Measurements from ENCODE around the gene SEMA4C. TPM values are rescaled to one million over a fixed set of nuclear protein-coding genes. Genes with fewer than 3 reads are reported as not detected.
A peak's percentile ranks its signal among the peaks of the same experiment; 100 is the strongest.

Gene SEMA4C
- total RNA-seq, 1 donor from 2014 or later = 40.3 TPM

DNA sequence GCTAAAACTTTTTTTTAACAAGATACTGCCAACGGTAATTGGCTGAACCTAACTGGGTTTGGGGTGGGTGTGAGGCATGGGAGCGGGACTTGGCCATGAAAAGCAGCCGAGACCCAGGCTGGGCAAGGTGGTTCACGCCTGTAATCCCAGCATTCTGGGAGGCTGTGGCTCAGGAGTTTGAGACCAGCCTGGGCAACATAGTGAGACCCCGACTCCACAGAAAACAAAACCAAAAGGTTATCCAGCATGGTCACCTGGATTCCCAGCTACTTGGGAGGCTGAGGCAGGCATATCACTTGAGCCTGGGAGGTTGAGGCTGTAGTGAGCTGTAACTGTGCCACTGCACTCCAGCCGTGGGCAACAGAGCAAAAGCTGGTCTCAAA, 11.0 kb upstream of the SEMA4C start:
- no peak for DNase-seq

DNA sequence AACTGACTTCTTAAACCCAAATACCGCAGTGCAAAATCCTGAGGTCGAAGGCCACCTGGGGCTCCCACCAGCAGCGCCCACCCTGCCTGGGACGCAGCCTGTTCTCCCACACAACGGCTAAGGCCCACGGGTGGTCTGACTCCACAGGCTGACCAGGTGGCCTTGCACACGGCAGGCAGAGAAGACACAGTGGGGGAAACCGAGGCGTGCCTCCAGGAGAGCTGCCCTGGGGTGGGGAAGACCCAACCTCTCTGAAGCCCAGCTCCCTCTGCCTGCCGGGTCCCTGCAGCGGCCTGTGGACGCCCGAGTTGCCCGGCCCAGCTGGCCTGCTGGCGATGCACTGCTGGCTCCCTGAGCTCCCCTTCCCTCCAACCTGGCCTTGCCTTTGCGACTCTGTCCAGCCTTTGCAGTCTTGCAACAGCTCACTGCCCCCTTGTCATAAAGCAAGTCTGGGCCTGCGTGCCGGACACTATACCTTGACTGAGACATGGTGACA, 9.7 kb upstream of the SEMA4C start:
- DNase-seq = no peak

DNA sequence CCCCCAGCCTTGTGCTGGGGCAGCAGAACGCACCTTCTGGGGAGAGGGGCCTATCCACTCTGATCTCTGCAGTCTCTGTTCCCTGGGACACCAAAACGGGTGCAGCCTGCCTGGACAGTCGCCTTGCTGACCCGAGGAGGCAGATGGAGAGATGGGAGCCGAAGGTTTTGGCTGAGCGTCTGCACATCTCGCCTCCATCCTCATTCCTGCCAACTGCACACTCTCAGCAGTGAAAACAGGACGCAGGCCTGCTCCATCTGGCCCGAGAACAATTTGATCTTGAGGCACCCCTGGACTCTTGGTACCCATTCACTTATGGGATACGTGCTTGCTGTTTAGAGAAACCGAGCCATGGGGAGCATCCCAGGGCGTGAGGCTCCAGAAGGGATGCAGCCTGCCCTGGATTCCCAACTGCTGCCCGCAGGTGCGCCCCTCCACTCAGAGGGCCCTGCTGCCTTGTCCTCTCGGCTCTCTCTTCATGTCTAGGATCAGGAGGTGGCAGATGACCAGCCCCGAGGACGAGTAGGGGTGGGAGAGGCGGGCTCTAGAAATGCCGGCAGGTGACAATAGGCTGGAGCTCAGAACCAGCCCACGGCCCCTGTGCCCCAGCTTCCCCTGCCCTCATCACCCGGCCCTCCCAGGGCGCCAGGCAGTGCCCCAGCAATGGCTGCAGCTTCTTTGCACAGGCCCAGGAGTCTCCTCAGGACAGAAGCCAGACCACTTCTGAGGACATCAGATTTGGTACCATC, 9.1 kb upstream of the SEMA4C start:
- no peak for DNase-seq

DNA sequence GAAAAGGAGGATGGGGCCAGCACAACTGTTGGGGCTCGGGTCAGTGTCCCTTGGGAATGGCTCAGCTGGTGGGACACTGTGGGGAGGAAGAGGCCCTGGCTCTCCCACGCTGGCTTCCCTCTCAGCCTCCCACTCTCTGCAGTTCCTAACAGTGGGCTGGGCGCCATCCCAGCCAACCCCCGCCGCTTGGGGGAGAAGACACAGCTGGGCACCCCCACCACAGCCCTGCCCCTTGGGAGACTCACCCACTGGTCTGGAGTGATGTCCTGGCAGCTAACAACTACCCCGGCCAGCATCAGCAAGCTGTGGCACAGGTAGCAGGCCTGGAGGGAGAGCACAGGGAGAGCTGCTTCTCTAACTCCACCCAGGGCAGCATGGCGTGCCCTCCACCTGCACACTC, 8.3 kb upstream of the SEMA4C start:
- DNase-seq = no peak

DNA sequence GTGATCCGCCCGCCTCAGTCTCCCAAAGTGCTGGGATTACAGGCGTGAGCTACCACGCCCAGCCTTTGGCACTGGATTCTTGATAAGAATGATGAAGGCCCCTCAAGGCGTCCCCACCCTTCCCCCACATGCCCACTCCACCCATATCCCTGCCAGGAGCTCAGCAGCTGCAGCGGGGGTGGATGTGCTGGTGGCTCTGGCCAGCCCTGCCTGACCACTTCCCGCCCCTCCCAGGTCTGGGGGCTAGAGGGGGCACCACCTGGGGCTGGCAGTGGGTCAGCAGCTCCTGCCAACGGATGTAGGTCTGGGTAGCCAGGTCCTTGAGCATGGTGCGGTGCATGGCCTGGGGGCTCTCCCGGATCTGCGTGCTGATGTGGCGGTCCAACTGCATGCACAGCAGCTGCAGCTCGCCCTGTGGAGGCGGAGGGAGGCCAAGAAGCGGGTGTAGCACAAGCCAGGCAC, 7.8 kb upstream of the SEMA4C start:
- no peak for DNase-seq

DNA sequence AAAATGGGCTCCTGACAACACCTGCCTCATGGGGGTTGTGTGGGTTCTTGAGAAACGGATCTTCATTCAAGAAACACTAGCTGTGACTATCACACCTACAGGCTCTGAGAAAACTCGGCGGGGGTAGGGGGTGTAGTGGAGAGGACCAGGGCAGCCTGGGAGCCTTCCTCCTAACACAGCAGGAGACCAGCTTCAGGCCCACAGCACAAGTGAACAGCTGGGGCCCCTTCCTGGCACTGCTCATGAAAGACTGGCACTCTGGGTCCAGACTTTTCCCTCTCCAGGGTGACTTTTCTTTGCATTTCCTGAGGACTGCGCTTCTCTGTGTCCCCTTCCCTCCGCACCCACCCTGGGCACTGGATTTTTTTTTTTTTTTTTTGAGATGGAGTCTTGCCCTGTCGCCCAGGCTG, 7.2 kb upstream of the SEMA4C start:
- no peak for DNase-seq

DNA sequence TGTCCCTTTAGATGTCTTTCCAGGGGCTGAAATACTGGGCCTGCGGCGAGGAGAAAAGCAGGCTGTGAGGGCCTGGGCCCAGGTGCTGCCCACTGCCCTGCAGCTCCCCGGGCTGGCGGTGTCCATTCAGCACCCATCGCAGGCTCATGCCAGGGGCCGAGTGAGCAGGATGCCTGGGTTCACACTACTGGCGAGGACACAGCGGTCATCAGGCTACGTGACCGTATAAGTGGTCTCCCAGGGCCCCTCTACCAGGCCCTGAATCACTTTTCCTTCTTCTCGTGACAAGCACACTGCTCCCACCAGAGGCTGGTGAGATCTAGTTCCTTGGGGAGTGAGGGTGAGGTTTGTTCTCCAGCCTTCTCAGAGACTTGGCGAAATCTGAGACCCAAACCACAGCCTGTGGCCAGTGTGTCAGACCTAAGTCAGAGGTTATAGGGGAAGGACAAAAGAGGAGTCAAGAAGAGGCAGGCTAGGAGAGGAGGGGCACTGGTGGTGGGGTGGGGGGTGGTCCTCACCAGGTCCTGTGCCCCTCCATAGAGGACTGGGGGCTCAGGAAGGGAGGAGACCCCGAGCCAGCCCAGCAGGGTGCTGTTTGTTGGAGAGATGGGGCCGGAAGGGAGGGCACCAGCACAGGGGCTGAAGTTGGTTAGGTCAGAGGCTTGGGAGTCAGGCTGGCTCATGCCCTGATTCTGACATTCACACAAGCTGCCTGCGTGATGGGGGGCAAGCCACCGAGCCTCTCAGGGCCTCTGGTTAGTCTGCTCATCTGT, 6.6 kb upstream of the SEMA4C start:
- no peak for DNase-seq

DNA sequence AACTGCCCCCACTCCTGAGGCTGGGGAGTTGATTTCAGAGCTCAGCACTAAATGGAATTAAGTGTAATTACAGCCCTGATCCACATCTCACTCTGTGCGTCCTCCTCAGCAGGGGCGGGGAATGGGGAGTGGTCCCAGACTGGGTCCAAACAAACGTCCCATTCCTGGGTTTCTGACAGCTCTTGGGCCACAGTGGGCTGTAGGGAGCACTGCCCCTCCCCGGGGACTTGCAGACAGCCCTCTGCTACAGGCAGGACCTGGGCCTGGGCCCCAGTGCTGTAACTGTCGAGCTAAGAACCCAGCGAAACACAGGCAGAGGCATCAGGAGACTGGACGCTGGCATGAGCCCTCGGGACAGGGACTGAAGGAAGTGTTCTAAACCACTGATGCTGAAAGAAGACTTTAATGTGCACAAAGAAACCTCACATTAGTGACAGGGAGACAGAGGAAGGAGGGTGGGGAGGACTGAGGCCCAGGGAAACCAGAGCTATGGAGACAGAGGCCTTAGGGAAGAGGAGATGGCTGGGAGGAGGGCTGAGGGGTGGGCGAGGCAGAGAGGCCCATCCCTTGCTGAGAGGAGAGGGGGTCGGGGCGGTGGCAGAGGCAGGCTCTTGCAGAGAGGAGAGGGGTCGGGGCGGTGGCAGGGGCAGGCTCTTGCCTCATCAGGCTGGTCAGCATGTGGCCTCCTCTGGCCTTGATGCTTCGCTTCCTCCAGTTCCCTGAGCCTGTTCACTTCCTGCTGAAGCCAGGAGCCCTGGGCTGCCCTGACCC, 5.8 kb upstream of the SEMA4C start:
- DNase-seq = no peak

DNA sequence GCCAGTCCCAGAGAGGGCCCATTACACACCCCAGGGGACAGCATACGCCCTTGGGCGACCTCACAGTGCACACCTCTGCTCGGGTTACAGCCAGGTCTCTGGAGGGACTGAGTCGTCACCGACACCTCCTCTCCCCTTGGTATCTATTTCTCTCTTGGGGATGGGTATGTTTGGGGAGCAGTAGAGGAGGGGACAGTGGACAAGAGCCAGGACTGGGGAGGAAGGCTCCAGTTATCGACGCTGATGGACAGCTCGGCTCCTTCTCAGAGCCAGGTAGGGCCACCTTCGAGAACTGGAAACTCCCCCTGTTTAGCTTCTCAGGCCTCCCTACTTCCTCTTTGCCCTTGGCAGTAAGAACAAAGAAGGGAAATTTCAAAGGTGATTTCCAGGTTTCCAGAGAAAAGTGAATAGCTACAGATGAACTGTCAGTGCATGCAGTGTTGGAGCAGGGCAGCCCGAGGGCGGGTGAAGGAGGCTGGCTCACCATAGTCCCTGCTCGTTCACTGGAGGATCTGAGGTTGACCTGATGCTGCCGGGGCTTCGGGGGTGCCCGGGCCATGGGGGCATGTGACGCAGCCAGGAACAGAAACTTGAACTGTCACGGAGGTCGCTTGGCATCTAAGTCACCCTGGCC, 4.4 kb upstream of the SEMA4C start:
- no peak for DNase-seq

DNA sequence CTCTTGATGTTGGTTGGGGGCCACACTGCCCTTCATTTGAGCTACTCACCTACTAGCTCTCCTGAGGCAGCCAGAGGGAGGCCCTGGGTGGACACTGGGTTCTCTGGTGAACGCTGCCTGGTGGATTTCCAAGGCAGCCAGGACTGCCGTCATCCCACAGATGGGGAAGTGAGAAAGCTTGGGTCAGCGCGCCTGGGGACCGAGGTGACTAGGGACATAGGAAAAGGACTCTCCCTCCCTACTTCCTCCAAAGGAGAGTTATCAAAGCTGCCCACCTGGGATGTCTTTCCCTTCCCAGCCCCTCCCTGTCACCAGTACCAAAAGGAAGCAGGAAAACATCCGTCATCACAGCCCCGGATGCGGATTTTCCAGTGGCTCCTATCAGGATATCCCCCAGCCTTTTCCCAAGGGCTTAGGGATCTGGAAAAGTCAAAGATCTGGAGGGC, 3.8 kb upstream of the SEMA4C start:
- peak; percentile 25 for DNase-seq

DNA sequence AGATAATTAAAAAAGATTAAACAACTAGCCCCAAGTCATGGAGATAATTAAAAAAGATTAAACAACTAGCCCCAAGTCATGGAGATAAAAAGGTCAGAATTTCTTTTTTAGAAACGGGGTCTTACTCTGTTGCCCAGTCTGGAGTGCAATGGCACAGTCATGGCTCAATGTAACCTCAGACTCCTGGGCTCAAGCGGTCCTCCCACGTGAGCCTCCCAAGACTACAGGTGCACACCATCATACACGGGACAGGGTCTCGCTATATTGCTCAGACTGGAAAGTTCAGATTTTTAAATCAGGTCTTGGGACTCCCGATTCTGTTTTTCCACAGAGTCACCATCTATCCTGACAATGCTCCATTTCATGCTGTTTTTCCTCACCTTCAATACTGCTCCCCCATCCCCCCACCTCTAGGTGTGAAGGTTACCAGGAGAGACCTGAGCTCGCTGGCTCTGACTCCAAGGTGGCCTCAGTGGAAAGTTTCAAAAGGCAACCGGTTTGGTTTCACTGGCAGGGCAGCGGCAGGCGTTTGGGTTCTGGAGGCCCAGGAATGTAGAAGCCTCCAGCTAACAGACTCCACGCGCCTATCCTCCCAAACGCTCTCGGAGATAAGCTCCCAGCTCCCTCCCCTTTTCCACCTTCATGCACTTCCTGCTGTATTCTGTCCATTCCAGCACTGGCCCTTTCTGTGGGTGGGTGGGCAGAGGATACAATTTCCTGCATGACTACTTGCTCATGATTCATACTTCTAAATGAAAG, 2.9 kb upstream of the SEMA4C start:
- no peak for DNase-seq

DNA sequence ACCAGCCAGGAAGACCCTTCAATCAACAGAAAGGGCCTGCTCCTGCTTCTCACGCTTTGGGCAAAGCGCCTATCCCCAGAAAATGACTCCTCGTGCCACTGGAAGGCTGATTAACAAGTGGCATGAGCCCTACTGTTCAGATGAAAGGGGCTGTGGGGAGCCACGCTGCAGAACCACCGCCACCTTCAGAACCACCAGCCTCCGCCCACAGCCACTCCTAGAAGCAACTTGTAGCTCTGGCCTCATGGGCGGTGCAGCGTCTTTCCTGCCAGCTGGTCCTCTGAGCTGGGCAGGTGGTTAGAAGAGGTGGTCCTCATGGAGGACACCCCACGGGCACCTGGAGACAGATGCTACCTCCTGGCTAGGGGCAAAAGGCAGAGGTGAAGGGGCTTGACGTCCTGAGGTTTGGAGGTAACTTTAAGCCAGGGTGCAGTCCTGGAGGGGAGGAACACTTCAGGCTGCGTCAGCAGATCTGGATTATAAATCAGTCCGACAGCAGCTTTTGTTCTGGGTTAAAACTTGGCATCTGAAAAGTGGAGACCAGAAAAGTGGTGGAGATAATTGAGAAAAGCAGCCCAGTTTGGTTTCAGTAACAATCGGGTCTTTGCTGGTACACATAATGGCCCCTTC, 861 bp upstream of the SEMA4C start:
- no peak for DNase-seq

DNA sequence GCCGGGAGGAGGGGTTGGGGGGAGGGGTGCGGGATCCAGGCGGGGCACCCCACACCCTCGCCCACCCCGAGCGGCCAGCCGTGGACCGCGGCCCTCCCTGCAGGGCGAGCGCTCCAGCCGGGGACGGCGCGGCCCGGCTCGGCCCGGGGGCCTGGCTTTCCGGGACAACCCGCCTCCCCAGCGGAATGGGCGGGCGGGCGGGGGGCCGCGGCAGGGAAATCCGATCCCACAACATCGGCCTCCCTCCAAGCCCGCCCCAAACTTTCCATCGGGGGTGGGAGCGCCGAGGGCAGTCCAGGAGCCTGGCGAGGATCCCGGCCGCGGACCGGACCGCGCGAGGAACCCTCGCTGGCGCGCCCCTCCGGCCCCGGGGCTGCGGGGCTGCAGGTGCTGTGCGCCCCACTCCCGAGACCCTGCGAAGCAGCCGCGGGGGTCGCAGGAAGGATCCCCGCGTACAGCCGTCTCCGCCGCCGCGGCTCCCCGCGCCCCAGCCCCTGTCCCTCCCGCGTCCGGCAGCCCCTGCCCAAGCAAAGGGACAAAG, 529 bp downstream of the SEMA4C start:
- peak; percentile 68 for DNase-seq

DNA sequence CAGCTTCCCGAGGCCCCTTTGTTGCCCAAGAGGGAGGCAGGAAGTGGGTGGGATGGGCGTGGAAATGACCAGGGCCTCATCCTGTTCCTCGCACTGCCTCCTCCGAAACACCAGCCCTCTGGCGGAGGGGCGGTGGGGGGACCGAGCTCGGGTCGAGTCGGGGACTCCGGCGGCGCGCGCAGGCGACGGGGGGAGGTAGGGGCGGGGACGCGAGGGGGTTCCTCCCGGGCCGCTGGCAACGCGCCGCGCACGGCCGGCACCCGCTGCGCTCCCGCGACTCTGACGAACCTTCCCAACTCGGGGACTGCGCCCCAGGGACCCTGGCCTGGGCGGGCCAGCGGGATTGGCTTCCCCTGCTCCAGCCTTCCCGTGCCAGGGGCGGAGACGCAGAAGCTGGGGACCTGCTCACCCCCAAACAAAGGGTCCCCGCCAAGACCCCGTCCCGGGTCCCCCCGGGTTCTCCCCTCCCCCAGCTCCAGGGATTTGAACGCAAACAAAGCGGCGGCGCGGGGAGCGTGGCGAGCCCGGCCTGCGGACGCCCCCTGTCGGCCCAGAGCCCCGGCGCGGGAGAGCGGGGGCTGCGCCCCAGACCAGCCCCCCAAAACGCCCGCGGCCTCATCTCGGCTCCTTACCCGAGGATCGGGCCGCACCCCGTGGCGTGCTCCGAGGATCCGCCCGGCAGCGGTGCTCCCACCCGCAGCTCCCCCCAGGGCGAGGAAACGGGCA, 1.2 kb downstream of the SEMA4C start:
- DNase-seq = peak; percentile 79

DNA sequence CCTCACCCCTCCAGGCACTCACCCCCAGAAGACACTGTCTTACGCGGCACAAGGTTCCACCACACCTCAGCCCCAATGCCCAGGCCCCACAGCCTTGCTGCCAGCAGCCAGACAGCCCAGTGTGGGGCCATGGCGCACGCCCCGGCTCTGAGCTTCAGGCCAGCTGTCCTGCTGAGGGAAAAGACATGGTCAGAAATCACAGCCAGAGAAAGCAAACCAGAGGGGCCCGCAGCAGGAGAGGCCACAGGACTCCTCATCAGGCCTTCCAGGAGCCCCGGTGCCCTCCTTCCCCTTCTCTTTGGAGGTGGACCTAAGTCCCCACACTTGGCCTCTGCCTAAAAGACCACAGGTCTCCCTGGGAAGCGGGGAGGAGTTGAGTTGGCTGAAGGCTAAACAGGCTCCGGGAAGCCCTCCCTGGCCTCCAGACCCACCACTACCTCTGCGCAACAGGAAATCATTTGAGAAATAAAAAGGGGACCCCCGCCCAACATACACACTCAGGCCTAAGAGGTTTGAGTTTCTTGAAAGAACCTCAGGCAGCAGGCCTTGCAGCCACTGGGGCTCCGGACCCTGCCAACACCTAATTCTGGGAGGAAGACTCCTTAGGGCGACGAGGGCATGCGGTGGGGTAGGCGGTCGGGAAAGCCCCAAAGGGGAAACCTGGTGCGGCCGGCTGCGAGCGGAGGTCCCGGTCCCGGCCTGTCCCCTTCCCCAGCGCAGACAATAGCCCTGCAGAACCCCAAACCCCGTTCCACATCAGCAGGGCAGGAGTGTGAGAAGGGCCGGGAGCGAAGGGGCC, 1.9 kb downstream of the SEMA4C start:
- peak; percentile 32 for DNase-seq

DNA sequence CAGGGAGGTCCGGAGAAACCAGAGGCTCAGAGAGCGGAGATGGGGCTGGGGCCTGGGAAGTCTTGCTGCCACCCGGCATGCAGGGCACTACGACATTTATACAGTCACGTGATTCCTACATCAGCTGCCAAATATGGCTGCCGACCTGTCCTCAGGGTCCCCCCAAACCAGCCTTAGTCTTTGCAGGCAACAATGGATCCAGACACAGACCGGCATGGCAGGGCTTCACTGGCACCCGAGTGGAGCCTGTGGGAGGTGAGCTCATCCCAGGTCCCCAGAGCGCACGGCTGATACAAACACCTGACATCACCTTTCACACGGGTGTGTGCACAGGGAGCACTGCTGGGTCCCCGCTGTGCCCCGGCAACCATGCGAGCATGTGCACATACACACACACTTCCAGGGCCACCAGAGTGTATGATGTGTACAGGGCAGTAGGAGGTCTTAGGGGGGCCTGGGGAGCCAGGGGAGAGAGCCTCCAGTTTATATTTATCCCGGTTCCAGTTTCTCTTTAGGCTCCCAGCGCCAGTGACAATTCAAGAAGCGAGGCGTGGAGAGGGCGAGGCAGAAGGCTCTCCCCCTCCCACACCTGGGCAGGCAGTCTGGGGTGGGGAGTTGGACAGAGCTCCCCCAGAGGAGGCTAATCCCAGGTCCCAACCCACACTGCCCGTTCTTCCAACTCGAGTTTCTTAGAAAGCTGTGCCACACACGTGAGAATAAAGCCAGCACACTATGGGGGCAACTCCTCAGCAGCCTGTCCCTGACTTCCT, 2.7 kb downstream of the SEMA4C start:
- DNase-seq = peak; percentile 42

DNA sequence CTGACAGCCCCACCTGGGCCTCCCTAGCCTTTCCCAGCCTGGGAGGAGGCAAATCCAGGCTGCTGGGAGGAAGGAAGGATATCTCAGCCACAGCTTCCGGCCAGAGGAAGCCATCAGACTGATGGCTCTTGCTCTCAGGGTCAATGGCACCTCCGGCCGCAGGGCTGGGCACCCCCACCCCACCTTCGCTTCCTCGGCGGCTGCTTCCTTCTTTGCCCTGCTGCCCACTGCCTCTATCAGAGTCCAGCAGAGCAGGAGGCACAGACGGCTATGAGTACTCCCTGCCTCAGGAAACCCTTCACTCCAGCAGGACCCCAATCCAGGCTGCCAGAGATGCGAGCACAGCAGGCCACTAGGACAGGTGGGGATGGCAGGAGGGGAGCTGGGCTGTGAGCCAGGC, 3.3 kb downstream of the SEMA4C start:
- DNase-seq = peak; percentile 58

DNA sequence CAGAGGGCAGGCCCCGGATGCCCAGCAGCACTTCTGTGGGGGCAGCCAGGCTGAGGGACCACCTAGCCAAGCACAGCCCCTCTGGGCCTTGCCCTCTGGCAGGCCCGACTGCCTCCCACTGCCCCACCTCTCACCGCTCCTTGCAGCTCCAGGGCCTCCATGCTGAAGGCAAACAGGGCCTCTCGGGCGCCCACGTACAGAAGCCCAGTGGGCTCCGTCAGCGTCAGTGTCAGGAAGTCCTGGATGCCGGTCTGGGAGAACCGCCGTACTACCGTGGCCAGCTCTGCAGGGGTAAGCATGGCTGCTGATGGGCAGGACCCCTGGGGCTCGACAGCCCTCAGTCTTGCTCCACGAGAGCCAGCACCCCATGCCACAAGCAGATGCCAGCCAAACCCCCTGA, 3.7 kb downstream of the SEMA4C start:
- DNase-seq = peak; percentile 39

DNA sequence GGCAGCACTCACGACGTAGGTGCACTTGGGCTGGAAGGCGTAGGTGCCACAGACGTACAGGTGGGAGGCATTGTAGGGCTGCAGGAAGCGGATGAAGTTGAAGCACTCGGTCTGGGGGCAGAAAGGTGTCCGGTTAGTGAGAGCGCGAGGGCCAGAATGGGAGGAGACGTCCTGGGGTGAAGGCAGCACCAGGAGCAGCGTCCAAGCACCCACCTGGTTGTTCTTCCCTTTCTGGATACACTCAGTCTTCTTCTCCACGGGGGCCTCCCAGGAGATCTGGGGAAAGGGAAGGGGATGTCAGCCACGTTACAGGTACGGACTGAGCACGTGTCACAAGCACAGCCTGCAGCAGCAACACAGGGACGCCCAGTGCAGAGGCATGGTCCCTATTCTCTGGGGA, 4.2 kb downstream of the SEMA4C start:
- DNase-seq = no peak
